ENCODE data around the gene RBM25.

RBM25 gene

GRCh38 chr14:73136085-73136386 lies 77.7 kb downstream of the RBM25 start:
- Histone ChIP-seq H3K9ac (ENCODE audit: low read length in 5 of 5) (peak overlapping the region in 4 of 5 donors; percentile 72 to 95 (median 84)), H3K9me3 (ENCODE audit: control insufficient read depth in 5 of 5, low read length in 5 of 5) (peaks cover 0 to 2% (median 0%) of the 10 kb centered on the region in 5 donors), H3K4me1 (ENCODE audit: control insufficient read depth in 5 of 5, insufficient read depth in 5 of 5, low read length in 5 of 5) (peaks cover 9 to 19% (median 17%) of the 10 kb centered on the region in 5 donors), H3K4me3 (ENCODE audit: low read depth in 1 of 5, low read length in 5 of 5) (peak overlapping the region; percentile 70 to 96 (median 80)), H3K27me3 (ENCODE audit: control insufficient read depth in 5 of 5, insufficient read depth in 4 of 5, low read length in 5 of 5) (no peaks in the 10 kb centered on the region), H3K36me3 (ENCODE audit: control insufficient read depth in 5 of 5, insufficient read depth in 5 of 5, low read length in 5 of 5) (no peaks in the 10 kb centered on the region), H3K27ac (ENCODE audit: low read depth, low read length) (peak overlapping the region; percentile 93)

- Histone ChIP-seq H3K9me3 (ENCODE audit: control insufficient read depth in 5 of 5, low read length in 5 of 5) (peaks cover 0 to 2% (median 0%) of the 10 kb centered on the region in 5 donors), H3K4me1 (ENCODE audit: control insufficient read depth in 5 of 5, insufficient read depth in 5 of 5, low read length in 5 of 5) (peaks cover 9 to 19% (median 17%) of the 10 kb centered on the region in 5 donors), H3K4me3 (ENCODE audit: low read depth in 1 of 5, low read length in 5 of 5) (peak within 1 kb of the TSS; percentile 72 to 96 (median 83)), H3K9ac (ENCODE audit: low read length in 5 of 5) (peak within 1 kb of the TSS; percentile 72 to 95 (median 85)), H3K27ac (ENCODE audit: low read depth, low read length) (peak within 1 kb of the TSS; percentile 93), H3K36me3 (ENCODE audit: control insufficient read depth in 5 of 5, insufficient read depth in 5 of 5, low read length in 5 of 5) (no peaks in the 10 kb centered on the region), H3K27me3 (ENCODE audit: control insufficient read depth in 5 of 5, insufficient read depth in 4 of 5, low read length in 5 of 5) (no peaks in the 10 kb centered on the region)
These were observed 78.3 kb downstream of the RBM25 start, which contains the start of gene PSEN1 for GRCh38 chr14:73136387-73137225. TSS of gene PSEN1 (plus strand) at chr14:73136507. CDS start at chr14:73148020, 11,513 bp downstream.

DNA sequence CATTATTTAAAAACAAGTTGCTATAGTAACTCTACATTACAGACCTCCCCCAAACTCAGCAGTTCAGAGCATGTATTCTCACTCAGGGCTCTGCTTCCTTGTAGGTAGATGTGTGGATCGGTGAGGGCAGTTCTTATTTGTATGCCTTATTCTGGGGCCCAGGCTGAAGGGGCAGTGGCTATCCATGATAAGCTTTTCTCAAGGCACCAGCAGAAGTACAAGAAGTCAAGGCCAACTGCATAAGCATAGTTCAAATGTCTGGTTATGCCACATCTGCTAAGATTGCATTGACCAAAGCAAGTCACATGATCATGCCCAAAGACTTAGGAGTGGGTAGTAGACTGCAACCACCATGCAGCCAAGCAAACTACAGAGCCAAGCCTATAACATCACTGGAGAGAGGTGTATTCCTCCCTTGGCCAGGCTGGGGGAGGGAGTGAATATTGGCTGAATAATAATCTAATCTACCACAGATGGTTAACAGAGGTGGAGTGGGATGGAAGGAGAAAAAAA lies 82.5 kb downstream of the RBM25 start:
- Histone ChIP-seq H3K9me3 (ENCODE audit: control insufficient read depth in 5 of 5, low read length in 5 of 5) (no peaks in the 10 kb centered on the region), H3K4me3 (ENCODE audit: low read depth in 1 of 5, low read length in 5 of 5) (no peak overlapping the region), H3K27me3 (ENCODE audit: control insufficient read depth in 5 of 5, insufficient read depth in 4 of 5, low read length in 5 of 5) (no peaks in the 10 kb centered on the region), H3K9ac (ENCODE audit: low read length in 5 of 5) (no peak overlapping the region), H3K27ac (ENCODE audit: low read depth, low read length) (no peak overlapping the region), H3K36me3 (ENCODE audit: control insufficient read depth in 5 of 5, insufficient read depth in 5 of 5, low read length in 5 of 5) (no peaks in the 10 kb centered on the region), H3K4me1 (ENCODE audit: control insufficient read depth in 5 of 5, insufficient read depth in 5 of 5, low read length in 5 of 5) (peaks cover 7 to 27% (median 20%) of the 10 kb centered on the region in 5 donors)

DNA sequence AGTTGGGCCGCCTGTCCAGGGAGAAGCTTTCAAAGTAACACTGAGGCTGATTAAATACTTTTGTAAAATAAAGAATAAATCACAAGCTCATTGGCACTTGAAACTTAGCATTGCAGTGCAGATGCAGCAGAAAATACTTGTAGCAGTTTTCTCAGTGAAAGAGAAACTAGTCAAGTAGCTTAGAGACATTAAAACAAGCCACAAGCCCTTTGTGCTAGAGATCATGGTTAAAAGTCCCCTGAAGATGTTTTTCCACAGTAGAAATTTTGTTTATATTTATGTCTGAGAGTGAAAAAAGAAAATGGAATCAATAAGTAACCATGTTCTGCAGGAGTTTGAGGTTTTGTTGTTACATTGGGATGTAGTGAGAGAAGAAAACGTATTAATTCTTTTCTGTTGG lies 83.9 kb downstream of the RBM25 start:
- H3K27ac ChIP-seq (ENCODE audit: low read depth, low read length), result no peak overlapping the region
- no peak overlapping the region for H3K9ac ChIP-seq (ENCODE audit: low read length in 5 of 5)
- no peaks in the 10 kb centered on the region for H3K9me3 ChIP-seq (ENCODE audit: control insufficient read depth in 5 of 5, low read length in 5 of 5)
- H3K4me1 ChIP-seq (ENCODE audit: control insufficient read depth in 5 of 5, insufficient read depth in 5 of 5, low read length in 5 of 5), result peaks cover 3 to 19% (median 11%) of the 10 kb centered on the region in 5 donors
- H3K27me3 ChIP-seq (ENCODE audit: control insufficient read depth in 5 of 5, insufficient read depth in 4 of 5, low read length in 5 of 5), result no peaks in the 10 kb centered on the region
- H3K4me3 ChIP-seq (ENCODE audit: low read depth in 1 of 5, low read length in 5 of 5), result no peak overlapping the region
- no peaks in the 10 kb centered on the region for H3K36me3 ChIP-seq (ENCODE audit: control insufficient read depth in 5 of 5, insufficient read depth in 5 of 5, low read length in 5 of 5)

DNA sequence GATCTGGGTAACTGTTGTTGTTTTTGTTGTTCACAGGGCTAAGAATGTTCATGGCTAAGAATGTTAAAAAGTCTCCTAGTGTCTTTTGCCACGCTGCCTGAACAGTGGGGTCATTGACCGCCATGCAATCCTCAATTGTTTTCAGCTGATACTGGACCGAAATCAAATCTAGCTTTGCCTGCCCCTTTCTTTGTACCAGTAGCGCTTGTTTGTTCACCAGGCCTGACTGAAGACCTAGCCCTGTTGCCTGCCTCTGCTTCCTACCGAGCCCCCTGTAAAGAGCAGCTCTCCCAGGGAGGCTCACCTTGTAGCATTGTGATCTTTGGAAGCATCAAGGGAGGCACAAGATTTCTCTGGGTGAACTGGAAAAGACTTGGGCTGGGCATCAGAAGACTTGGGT lies 84.7 kb downstream of the RBM25 start:
- Histone ChIP-seq H3K4me3 (ENCODE audit: low read depth in 1 of 5, low read length in 5 of 5) (no peak overlapping the region), H3K27ac (ENCODE audit: low read depth, low read length) (no peak overlapping the region), H3K9me3 (ENCODE audit: control insufficient read depth in 5 of 5, low read length in 5 of 5) (no peaks in the 10 kb centered on the region), H3K27me3 (ENCODE audit: control insufficient read depth in 5 of 5, insufficient read depth in 4 of 5, low read length in 5 of 5) (no peaks in the 10 kb centered on the region), H3K36me3 (ENCODE audit: control insufficient read depth in 5 of 5, insufficient read depth in 5 of 5, low read length in 5 of 5) (peaks cover 2 to 4% (median 3%) of the 10 kb centered on the region in 5 donors), H3K9ac (ENCODE audit: low read length in 5 of 5) (peak overlapping the region in 1 of 5 donors; percentile 41), H3K4me1 (ENCODE audit: control insufficient read depth in 5 of 5, insufficient read depth in 5 of 5, low read length in 5 of 5) (peaks cover 0 to 12% (median 5%) of the 10 kb centered on the region in 5 donors)

- H3K27ac ChIP-seq (ENCODE audit: low read depth, low read length), result no peak overlapping the region
- H3K27me3 ChIP-seq (ENCODE audit: control insufficient read depth in 5 of 5, insufficient read depth in 4 of 5, low read length in 5 of 5), result no peaks in the 10 kb centered on the region
- no peak overlapping the region for H3K9ac ChIP-seq (ENCODE audit: low read length in 5 of 5)
- H3K36me3 ChIP-seq (ENCODE audit: control insufficient read depth in 5 of 5, insufficient read depth in 5 of 5, low read length in 5 of 5), result peaks cover 7 to 10% (median 8%) of the 10 kb centered on the region in 5 donors
- H3K4me3 ChIP-seq (ENCODE audit: low read depth in 1 of 5, low read length in 5 of 5), result no peak overlapping the region
- H3K4me1 ChIP-seq (ENCODE audit: control insufficient read depth in 5 of 5, insufficient read depth in 5 of 5, low read length in 5 of 5), result peaks cover 0 to 12% (median 5%) of the 10 kb centered on the region in 5 donors
- H3K9me3 ChIP-seq (ENCODE audit: control insufficient read depth in 5 of 5, low read length in 5 of 5), result no peaks in the 10 kb centered on the region
These were observed 85.3 kb downstream of the RBM25 start for GRCh38 chr14:73143617-73144016.

GRCh38 chr14:73145371-73145770 lies 87.0 kb downstream of the RBM25 start:
- H3K36me3 ChIP-seq (ENCODE audit: control insufficient read depth in 5 of 5, insufficient read depth in 5 of 5, low read length in 5 of 5), result peaks cover 14 to 27% (median 21%) of the 10 kb centered on the region in 5 donors
- H3K4me1 ChIP-seq (ENCODE audit: control insufficient read depth in 5 of 5, insufficient read depth in 5 of 5, low read length in 5 of 5), result peaks cover 2 to 12% (median 5%) of the 10 kb centered on the region in 5 donors
- H3K9me3 ChIP-seq (ENCODE audit: control insufficient read depth in 5 of 5, low read length in 5 of 5), result no peaks in the 10 kb centered on the region
- no peak overlapping the region for H3K9ac ChIP-seq (ENCODE audit: low read length in 5 of 5)
- no peak overlapping the region for H3K27ac ChIP-seq (ENCODE audit: low read depth, low read length)
- H3K4me3 ChIP-seq (ENCODE audit: low read depth in 1 of 5, low read length in 5 of 5), result no peak overlapping the region
- H3K27me3 ChIP-seq (ENCODE audit: control insufficient read depth in 5 of 5, insufficient read depth in 4 of 5, low read length in 5 of 5), result no peaks in the 10 kb centered on the region

DNA sequence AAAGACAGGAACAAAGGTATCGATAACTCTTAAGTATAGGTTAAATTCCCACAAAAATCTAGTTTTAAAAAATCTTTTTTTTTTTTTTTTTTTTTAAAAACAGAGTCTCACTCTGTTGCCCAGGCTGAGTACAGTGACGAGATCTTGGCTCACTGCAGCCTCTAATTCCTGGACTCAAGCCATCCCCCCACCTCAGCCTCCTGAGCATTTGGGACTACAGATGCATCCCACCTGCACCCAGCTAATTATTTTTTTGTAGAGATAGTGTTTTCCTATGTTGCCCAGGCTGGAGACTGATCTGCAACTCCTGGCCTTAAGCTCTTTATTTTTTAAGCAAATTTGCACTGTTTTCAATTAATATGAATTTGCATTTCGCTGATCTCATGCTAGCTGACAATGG lies 87.8 kb downstream of the RBM25 start:
- no peak overlapping the region for H3K27ac ChIP-seq (ENCODE audit: low read depth, low read length)
- peaks cover 2 to 12% (median 5%) of the 10 kb centered on the region in 5 donors for H3K4me1 ChIP-seq (ENCODE audit: control insufficient read depth in 5 of 5, insufficient read depth in 5 of 5, low read length in 5 of 5)
- H3K9ac ChIP-seq (ENCODE audit: low read length in 5 of 5), result no peak overlapping the region
- peaks cover 14 to 30% (median 21%) of the 10 kb centered on the region in 5 donors for H3K36me3 ChIP-seq (ENCODE audit: control insufficient read depth in 5 of 5, insufficient read depth in 5 of 5, low read length in 5 of 5)
- H3K4me3 ChIP-seq (ENCODE audit: low read depth in 1 of 5, low read length in 5 of 5), result no peak overlapping the region
- no peaks in the 10 kb centered on the region for H3K9me3 ChIP-seq (ENCODE audit: control insufficient read depth in 5 of 5, low read length in 5 of 5)
- H3K27me3 ChIP-seq (ENCODE audit: control insufficient read depth in 5 of 5, insufficient read depth in 4 of 5, low read length in 5 of 5), result no peaks in the 10 kb centered on the region

DNA sequence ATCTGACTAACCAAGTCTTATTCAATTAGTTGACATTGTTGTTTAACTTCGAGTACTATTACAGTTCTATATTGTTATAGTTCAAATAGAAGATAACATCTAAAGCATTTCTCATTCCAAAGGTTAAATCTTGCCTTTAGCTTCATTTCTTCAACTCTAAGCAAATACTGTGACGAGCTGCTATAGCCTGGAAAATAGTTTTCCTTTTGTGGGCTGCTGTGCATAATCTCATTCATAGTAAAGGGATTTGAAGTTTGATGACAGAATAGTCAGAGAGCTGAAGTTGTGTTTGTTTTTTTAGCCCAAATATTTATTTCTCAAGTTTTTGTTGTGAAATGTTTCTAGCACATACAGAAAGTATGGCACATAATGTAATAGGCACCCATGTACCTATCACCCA lies 91.4 kb downstream of the RBM25 start:
- no peaks in the 10 kb centered on the region for H3K9me3 ChIP-seq (ENCODE audit: control insufficient read depth in 5 of 5, low read length in 5 of 5)
- no peak overlapping the region for H3K9ac ChIP-seq (ENCODE audit: low read length in 5 of 5)
- no peak overlapping the region for H3K4me3 ChIP-seq (ENCODE audit: low read depth in 1 of 5, low read length in 5 of 5)
- peaks cover 0 to 7% (median 0%) of the 10 kb centered on the region in 5 donors for H3K4me1 ChIP-seq (ENCODE audit: control insufficient read depth in 5 of 5, insufficient read depth in 5 of 5, low read length in 5 of 5)
- H3K27me3 ChIP-seq (ENCODE audit: control insufficient read depth in 5 of 5, insufficient read depth in 4 of 5, low read length in 5 of 5), result no peaks in the 10 kb centered on the region
- H3K27ac ChIP-seq (ENCODE audit: low read depth, low read length), result no peak overlapping the region
- peaks cover 20 to 50% (median 24%) of the 10 kb centered on the region in 5 donors for H3K36me3 ChIP-seq (ENCODE audit: control insufficient read depth in 5 of 5, insufficient read depth in 5 of 5, low read length in 5 of 5)

GRCh38 chr14:73153272-73153671 lies 94.9 kb downstream of the RBM25 start:
- H3K4me3 ChIP-seq (ENCODE audit: low read depth in 1 of 5, low read length in 5 of 5), result no peak overlapping the region
- no peaks in the 10 kb centered on the region for H3K27me3 ChIP-seq (ENCODE audit: control insufficient read depth in 5 of 5, insufficient read depth in 4 of 5, low read length in 5 of 5)
- peaks cover 0 to 4% (median 0%) of the 10 kb centered on the region in 5 donors for H3K4me1 ChIP-seq (ENCODE audit: control insufficient read depth in 5 of 5, insufficient read depth in 5 of 5, low read length in 5 of 5)
- H3K36me3 ChIP-seq (ENCODE audit: control insufficient read depth in 5 of 5, insufficient read depth in 5 of 5, low read length in 5 of 5), result peaks cover 14 to 65% (median 36%) of the 10 kb centered on the region in 5 donors
- no peak overlapping the region for H3K27ac ChIP-seq (ENCODE audit: low read depth, low read length)
- H3K9ac ChIP-seq (ENCODE audit: low read length in 5 of 5), result no peak overlapping the region
- no peaks in the 10 kb centered on the region for H3K9me3 ChIP-seq (ENCODE audit: control insufficient read depth in 5 of 5, low read length in 5 of 5)

Data from subcutaneous abdominal adipose tissue (tissue), 5 donors.